ENCODE measurements around the gene MRGPRX3.

DNA sequence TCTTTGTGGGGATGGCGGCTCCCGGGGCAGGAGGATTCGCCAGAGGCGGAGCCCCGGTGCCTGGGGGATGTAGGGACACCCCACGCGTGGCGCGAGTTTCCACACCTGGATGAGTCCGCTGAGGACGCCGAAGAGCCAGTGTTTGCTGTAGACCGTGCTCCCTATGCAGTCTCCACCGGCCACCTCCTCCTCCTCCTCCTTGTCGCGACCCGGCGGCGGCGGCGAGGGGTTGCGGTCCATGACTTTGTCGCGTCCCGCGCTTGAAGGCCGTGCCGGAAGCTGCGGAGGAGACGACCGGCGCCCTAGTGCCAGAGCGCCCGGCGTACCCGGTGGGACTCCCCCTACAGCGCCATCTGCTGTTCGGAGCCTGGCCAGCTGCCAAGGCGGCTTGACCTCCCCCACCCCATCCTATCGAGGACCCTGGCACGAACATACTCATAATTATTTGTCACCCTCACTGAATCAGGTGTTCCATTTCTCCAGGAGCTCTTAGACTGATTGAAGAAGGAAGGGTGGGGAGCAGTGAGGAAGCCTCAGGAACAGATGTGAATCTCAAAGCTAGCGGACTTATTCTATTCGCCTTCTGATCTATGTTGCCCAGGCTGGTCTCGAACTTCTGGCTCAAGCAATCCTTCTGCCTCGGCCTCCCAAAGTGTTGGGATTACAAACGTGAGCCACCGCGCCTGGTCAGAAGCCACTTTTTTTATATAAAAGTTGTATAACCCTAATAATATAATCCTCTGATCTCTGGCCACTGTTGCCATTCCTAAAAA lies 26.4 kb upstream of the MRGPRX3 start, which contains the start of gene SAAL1:
- TF ChIP-seq EZH2 (IDR thresholded peaks at IDR 0.05; ENCODE audit: borderline replicate concordance, low read depth, low read length, poor library complexity, severe bottlenecking), result no peak
- TF ChIP-seq, protein P1, sequence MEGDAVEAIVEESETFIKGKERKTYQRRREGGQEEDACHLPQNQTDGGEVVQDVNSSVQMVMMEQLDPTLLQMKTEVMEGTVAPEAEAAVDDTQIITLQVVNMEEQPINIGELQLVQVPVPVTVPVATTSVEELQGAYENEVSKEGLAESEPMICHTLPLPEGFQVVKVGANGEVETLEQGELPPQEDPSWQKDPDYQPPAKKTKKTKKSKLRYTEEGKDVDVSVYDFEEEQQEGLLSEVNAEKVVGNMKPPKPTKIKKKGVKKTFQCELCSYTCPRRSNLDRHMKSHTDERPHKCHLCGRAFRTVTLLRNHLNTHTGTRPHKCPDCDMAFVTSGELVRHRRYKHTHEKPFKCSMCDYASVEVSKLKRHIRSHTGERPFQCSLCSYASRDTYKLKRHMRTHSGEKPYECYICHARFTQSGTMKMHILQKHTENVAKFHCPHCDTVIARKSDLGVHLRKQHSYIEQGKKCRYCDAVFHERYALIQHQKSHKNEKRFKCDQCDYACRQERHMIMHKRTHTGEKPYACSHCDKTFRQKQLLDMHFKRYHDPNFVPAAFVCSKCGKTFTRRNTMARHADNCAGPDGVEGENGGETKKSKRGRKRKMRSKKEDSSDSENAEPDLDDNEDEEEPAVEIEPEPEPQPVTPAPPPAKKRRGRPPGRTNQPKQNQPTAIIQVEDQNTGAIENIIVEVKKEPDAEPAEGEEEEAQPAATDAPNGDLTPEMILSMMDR (conservative IDR thresholded peaks at IDR 0.05; ENCODE audit: low read depth, low read length), result peak; percentile 88
